HUES48 (cell line): Measurements from ENCODE around the gene KRTAP5-11.
A peak's percentile ranks its signal among the peaks of the same experiment; 100 is the strongest.
"Not testable (repeated sequence)": the region's sequence is repeated elsewhere in the genome, so short reads cannot be mapped to it uniquely, and the experiment has no call there.

Source experiments
- H3K27ac ChIP-seq: one replicate; pipeline ENCODE4 v1.7.0; 2013; ENCODE audit warnings: low read depth, low read length, inconsistent platforms
- H3K27me3 ChIP-seq: 2 replicates; pipeline ENCODE4 v1.6.1; 2013; ENCODE audit warnings: mild to moderate bottlenecking, low read length; ENCODE audit not compliant: control insufficient read depth, insufficient read depth
- H3K36me3 ChIP-seq: 2 replicates; pipeline ENCODE4 v1.6.1; 2013; ENCODE audit warnings: low read length; ENCODE audit not compliant: control insufficient read depth, insufficient read depth
- H3K4me1 ChIP-seq: 2 replicates; pipeline ENCODE4 v1.6.1; 2013; ENCODE audit warnings: mild to moderate bottlenecking, low read length; ENCODE audit not compliant: control insufficient read depth, insufficient read depth
- H3K4me3 ChIP-seq: 2 replicates; pipeline ENCODE4 v1.5.1; 2013; ENCODE audit warnings: mild to moderate bottlenecking, low read depth, low read length
- H3K9ac ChIP-seq: 2 replicates; pipeline ENCODE4 v1.6.1; 2013; ENCODE audit warnings: mild to moderate bottlenecking, low read depth, low read length, moderate library complexity
- H3K9me3 ChIP-seq: 2 replicates; pipeline ENCODE4 v1.6.1; 2013; ENCODE audit warnings: low read length; ENCODE audit not compliant: control insufficient read depth, insufficient read depth

The KRTAP5-11 gene

GRCh38 chr11:71607520-71608216 is 25.0 kb upstream of the KRTAP5-11 start:
- H3K27me3 ChIP-seq, result peaks cover 20% of the 10 kb centered on the region
- H3K4me3 ChIP-seq, result peak overlapping the region; percentile 63
- H3K9ac ChIP-seq, result not testable (repeated sequence)

GRCh38 chr11:71606853-71607519 is 24.3 kb upstream of the KRTAP5-11 start:
- not testable (repeated sequence) for H3K27ac ChIP-seq, H3K36me3 ChIP-seq, H3K9me3 ChIP-seq, H3K4me1 ChIP-seq, H3K9ac ChIP-seq
- peak overlapping the region; percentile 63 for H3K4me3 ChIP-seq
- peaks cover 20% of the 10 kb centered on the region for H3K27me3 ChIP-seq

More at GRCh38 chr11:71607520-71608216, 25.0 kb upstream of the KRTAP5-11 start:
- not testable (repeated sequence) for H3K4me1 ChIP-seq, H3K27ac ChIP-seq, H3K36me3 ChIP-seq, H3K9me3 ChIP-seq

- H3K9me3 ChIP-seq, H3K4me3 ChIP-seq, H3K4me1 ChIP-seq, H3K27ac ChIP-seq, H3K9ac ChIP-seq, H3K36me3 ChIP-seq: not testable (repeated sequence)
- peaks cover 20% of the 10 kb centered on the region for H3K27me3 ChIP-seq
Measured at GRCh38 chr11:71604798-71605488, 22.3 kb upstream of the KRTAP5-11 start.

GRCh38 chr11:71603221-71603620 is 20.5 kb upstream of the KRTAP5-11 start:
- not testable (repeated sequence) for H3K4me1 ChIP-seq, H3K9me3 ChIP-seq, H3K27ac ChIP-seq, H3K36me3 ChIP-seq, H3K9ac ChIP-seq, H3K4me3 ChIP-seq
- peaks cover 14% of the 10 kb centered on the region for H3K27me3 ChIP-seq

GRCh38 chr11:71589546-71589920 is 6.9 kb upstream of the KRTAP5-11 start:
- not testable (repeated sequence) for H3K36me3 ChIP-seq, H3K9me3 ChIP-seq, H3K4me3 ChIP-seq, H3K27me3 ChIP-seq, H3K4me1 ChIP-seq, H3K9ac ChIP-seq, H3K27ac ChIP-seq

- H3K27me3 ChIP-seq, H3K9me3 ChIP-seq, H3K9ac ChIP-seq, H3K4me3 ChIP-seq, H3K4me1 ChIP-seq, H3K36me3 ChIP-seq: not testable (repeated sequence)
- peak overlapping the region; percentile 35 for H3K27ac ChIP-seq
Measured at GRCh38 chr11:71588822-71589545, 6.3 kb upstream of the KRTAP5-11 start.

- H3K27me3 ChIP-seq, H3K4me3 ChIP-seq, H3K36me3 ChIP-seq, H3K9me3 ChIP-seq, H3K9ac ChIP-seq, H3K4me1 ChIP-seq: not testable (repeated sequence)
- peak overlapping the region; percentile 35 for H3K27ac ChIP-seq
Measured at GRCh38 chr11:71588314-71588713, 5.6 kb upstream of the KRTAP5-11 start.

- H3K4me3 ChIP-seq, H3K9me3 ChIP-seq, H3K9ac ChIP-seq, H3K27ac ChIP-seq, H3K36me3 ChIP-seq, H3K4me1 ChIP-seq, H3K27me3 ChIP-seq: not testable (repeated sequence)
Measured at GRCh38 chr11:71585673-71586072, 3.0 kb upstream of the KRTAP5-11 start.

- H3K9ac ChIP-seq, H3K27me3 ChIP-seq, H3K4me3 ChIP-seq, H3K36me3 ChIP-seq, H3K27ac ChIP-seq, H3K9me3 ChIP-seq, H3K4me1 ChIP-seq: not testable (repeated sequence)
Measured at GRCh38 chr11:71582969-71583368, 294 bp upstream of the KRTAP5-11 start.

GRCh38 chr11:71581826-71582225 is 849 bp downstream of the KRTAP5-11 start:
- H3K27me3 ChIP-seq, result no peaks in the 10 kb centered on the region
- no peak overlapping the region for H3K9ac ChIP-seq
- no peaks in the 10 kb centered on the region for H3K9me3 ChIP-seq
- H3K4me1 ChIP-seq, result no peaks in the 10 kb centered on the region
- H3K36me3 ChIP-seq, result no peaks in the 10 kb centered on the region
- no peak overlapping the region for H3K4me3 ChIP-seq
- H3K27ac ChIP-seq, result no peak overlapping the region
